DOHH2 (cell line): ENCODE data around the gene AMIGO3.

Experiments used
- H3F3A ChIP-seq: fragments of 200-600 bp; sonication (generic), shearing (Covaris generic); 2 replicates; pipeline ENCODE4 v1.6.0; 2016; ENCODE audit warnings: antibody characterized with exemption, mild to moderate bottlenecking; ENCODE audit not compliant: control insufficient read depth, insufficient read depth
- H3K27ac ChIP-seq: fragments of 200-600 bp; sonication (generic); 2 replicates; pipeline ENCODE4 v1.5.1; 2014; ENCODE audit warnings: low read depth, mild to moderate bottlenecking, low read length, moderate library complexity
- H3K27me3 ChIP-seq: fragments of 200-600 bp; sonication (generic); 2 replicates; pipeline ENCODE4 v1.6.1; 2014; ENCODE audit warnings: mild to moderate bottlenecking, low read length, mixed read lengths; ENCODE audit not compliant: control insufficient read depth
- H3K36me3 ChIP-seq: fragments of 200-600 bp; sonication (generic); 2 replicates; pipeline ENCODE4 v1.6.1; 2014; ENCODE audit warnings: mild to moderate bottlenecking, low read length, moderate library complexity, mixed read lengths; ENCODE audit not compliant: control insufficient read depth
- H3K4me1 ChIP-seq: fragments of 200-600 bp; sonication (generic); 2 replicates; pipeline ENCODE4 v1.6.1; 2014; ENCODE audit warnings: mild to moderate bottlenecking, low read length, mixed read lengths; ENCODE audit not compliant: control insufficient read depth
- H3K4me2 ChIP-seq: fragments of 200-600 bp; sonication (generic); 2 replicates; pipeline ENCODE4 v1.6.0; 2014; ENCODE audit warnings: mild to moderate bottlenecking, low read length, moderate library complexity
- H3K4me3 ChIP-seq: fragments of 200-600 bp; sonication (generic); 2 replicates; pipeline ENCODE4 v1.5.1; 2014; ENCODE audit warnings: mild to moderate bottlenecking, low read length, mixed read lengths
- H3K79me2 ChIP-seq: fragments of 200-600 bp; sonication (generic); 2 replicates; pipeline ENCODE4 v1.6.1; 2014; ENCODE audit warnings: mild to moderate bottlenecking, low read length, mixed read lengths; ENCODE audit not compliant: control insufficient read depth
- H3K9me2 ChIP-seq: fragments of 200-600 bp; sonication (generic); replicated peaks from 2 replicates; pipeline ENCODE4 v1.6.1; 2014; ENCODE audit warnings: mild to moderate bottlenecking, low read length, mixed read lengths; ENCODE audit not compliant: control insufficient read depth
- H3K9me3 ChIP-seq: fragments of 200-600 bp; sonication (generic); 2 replicates; pipeline ENCODE4 v1.6.1; 2014; ENCODE audit warnings: antibody characterized with exemption, low read length, mixed read lengths; ENCODE audit not compliant: control insufficient read depth, insufficient read depth
- H4K20me1 ChIP-seq: fragments of 200-600 bp; sonication (generic); 2 replicates; pipeline ENCODE4 v1.6.0; 2014; ENCODE audit warnings: low read depth, mild to moderate bottlenecking, antibody characterized with exemption, low read length, moderate library complexity; ENCODE audit not compliant: control insufficient read depth, insufficient read depth
- EZH2phosphoT487 ChIP-seq: fragments of 200-600 bp; sonication (generic); IDR thresholded peaks from 2 replicates; pipeline ENCODE4 v1.6.1; 2017; ENCODE audit warnings: borderline replicate concordance, mild to moderate bottlenecking, antibody characterized with exemption, low read length, moderate library complexity, mixed read lengths
- TF ChIP-seq, protein P1 (sequence below): fragments of 200-600 bp; sonication (generic); IDR thresholded peaks from one replicate; pipeline ENCODE4 v1.5.1; 2014; ENCODE audit warnings: antibody characterized with exemption, mild to moderate bottlenecking, low read depth, low read length; ENCODE audit not compliant: poor library complexity, severe bottlenecking

The AMIGO3 gene

DNA sequence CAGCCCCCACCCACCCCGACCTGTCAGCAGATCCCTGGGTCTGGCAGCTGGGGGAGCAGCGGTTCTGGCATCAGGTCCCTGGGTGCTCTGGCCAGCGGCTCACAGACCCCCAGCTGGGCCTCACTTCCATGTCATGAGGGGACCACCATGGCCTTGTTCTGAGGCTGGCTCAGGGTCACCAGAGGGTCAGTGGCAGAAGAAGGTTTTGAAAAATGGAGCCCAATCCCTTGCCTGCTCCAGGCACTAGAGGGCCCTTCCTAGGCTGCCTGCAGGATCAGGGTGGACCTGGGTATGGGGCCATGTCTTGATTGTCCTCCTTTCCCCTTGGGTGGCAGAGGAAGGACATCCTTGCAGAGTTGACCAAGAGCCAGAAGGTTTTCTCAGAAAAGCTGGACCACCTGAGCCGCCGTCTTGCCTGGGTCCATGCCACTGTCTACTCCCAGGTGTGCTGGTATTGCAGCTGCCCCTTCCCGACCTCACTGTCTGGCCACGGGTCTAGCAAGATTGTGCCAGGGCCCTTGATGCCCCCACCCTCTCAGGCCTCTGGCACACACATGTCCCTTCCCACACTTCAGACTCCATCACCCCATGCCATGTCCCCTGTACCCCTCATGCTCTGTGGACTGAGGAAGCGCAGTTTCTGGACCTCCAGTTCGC, 12.9 kb downstream of the AMIGO3 start:
- Histone ChIP-seq H3K27me3 (no peaks in the 10 kb centered on the region), H3K27ac (no peak overlapping the region), H3K36me3 (peaks cover 20% of the 10 kb centered on the region), H3K79me2 (no peaks in the 10 kb centered on the region), H3K9me3 (no peaks in the 10 kb centered on the region), H4K20me1 (no peaks in the 10 kb centered on the region), H3K4me1 (no peaks in the 10 kb centered on the region), H3K4me3 (no peak overlapping the region), H3F3A (no peaks in the 10 kb centered on the region), H3K9me2 (no peaks in the 10 kb centered on the region), H3K4me2 (no peak overlapping the region)
- TF ChIP-seq, protein P1, sequence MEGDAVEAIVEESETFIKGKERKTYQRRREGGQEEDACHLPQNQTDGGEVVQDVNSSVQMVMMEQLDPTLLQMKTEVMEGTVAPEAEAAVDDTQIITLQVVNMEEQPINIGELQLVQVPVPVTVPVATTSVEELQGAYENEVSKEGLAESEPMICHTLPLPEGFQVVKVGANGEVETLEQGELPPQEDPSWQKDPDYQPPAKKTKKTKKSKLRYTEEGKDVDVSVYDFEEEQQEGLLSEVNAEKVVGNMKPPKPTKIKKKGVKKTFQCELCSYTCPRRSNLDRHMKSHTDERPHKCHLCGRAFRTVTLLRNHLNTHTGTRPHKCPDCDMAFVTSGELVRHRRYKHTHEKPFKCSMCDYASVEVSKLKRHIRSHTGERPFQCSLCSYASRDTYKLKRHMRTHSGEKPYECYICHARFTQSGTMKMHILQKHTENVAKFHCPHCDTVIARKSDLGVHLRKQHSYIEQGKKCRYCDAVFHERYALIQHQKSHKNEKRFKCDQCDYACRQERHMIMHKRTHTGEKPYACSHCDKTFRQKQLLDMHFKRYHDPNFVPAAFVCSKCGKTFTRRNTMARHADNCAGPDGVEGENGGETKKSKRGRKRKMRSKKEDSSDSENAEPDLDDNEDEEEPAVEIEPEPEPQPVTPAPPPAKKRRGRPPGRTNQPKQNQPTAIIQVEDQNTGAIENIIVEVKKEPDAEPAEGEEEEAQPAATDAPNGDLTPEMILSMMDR = no peak
- no peak for TF ChIP-seq EZH2phosphoT487

DNA sequence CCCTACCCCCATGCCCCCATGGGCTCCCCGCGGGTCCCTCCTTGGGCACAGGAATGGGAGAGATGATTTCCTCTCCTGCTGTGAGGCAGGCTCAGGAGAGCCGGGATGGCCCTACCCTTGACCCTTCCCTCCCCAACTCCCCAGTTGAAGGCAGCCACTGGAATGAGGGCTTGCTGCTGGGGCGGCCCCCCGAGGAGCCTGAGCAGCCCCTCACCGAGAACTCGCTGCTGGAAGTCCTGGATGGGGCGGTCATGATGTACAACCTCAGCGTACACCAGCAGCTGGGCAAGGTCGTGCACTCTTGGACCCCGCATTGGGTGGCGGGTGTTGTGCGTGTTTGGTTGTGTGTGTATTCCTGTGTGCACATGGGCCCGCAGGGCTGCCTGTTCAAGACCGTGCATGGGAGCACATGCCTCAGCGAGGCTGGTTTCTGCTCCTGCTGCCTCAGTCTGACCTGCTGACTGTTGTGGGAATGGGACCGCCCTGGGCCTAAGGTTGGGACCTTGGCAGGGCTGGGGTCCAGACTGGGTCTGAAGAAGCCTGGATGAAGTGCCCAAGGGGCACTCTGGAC, 14.0 kb downstream of the AMIGO3 start:
- Histone ChIP-seq H3K9me2 (no peaks in the 10 kb centered on the region), H3K36me3 (peaks cover 29% of the 10 kb centered on the region), H3F3A (no peaks in the 10 kb centered on the region), H3K27me3 (no peaks in the 10 kb centered on the region), H3K79me2 (no peaks in the 10 kb centered on the region), H3K4me2 (no peak overlapping the region), H3K4me1 (no peaks in the 10 kb centered on the region), H4K20me1 (no peaks in the 10 kb centered on the region), H3K27ac (no peak overlapping the region), H3K9me3 (no peaks in the 10 kb centered on the region), H3K4me3 (no peak overlapping the region)
- TF ChIP-seq, protein P1 = no peak
- TF ChIP-seq EZH2phosphoT487 = no peak

DNA sequence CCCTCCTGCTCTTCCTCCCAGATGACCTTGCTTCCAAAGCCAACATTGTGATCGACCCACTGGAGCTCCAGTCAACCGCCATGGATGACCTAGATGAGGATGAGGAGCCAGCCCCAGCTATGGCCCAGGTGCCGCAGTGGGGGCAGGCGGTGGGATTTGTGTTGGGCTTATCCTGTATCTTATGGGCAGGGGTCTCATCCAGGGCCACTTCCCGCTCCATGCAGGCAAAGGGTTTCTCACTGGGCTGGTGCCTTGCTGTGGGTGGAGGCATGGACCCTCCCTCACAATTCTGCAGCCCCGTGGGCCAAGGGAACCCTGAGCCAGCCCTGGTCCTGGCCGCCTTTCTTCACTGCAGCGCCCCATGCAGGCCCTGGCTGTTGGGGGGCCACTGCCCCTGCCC, 14.9 kb downstream of the AMIGO3 start:
- H3K36me3 ChIP-seq = peaks cover 29% of the 10 kb centered on the region
- H3K9me3 ChIP-seq = no peaks in the 10 kb centered on the region
- H3K4me3 ChIP-seq = no peak overlapping the region
- TF ChIP-seq, protein P1 = no peak
- no peak for TF ChIP-seq EZH2phosphoT487
- H3K4me2 ChIP-seq = no peak overlapping the region
- no peaks in the 10 kb centered on the region for H4K20me1 ChIP-seq
- no peaks in the 10 kb centered on the region for H3K4me1 ChIP-seq
- H3K79me2 ChIP-seq = no peaks in the 10 kb centered on the region
- H3K27me3 ChIP-seq = no peaks in the 10 kb centered on the region
- H3K9me2 ChIP-seq = no peaks in the 10 kb centered on the region
- H3F3A ChIP-seq = no peaks in the 10 kb centered on the region
- no peak overlapping the region for H3K27ac ChIP-seq
